Activated T-helper 2 cell treated with anti-CD3 and anti-CD28 coated beads, Interferon-gamma antibody, Interleukin-2, Interleukin-4, amounts not matched to agents 10 μg/mL and 5 μg/mL and 100 μg/mL, durations not matched to agents 14 hours and 24 hours and 36 hours (primary cell): ENCODE results near the gene KRTAP9-4. TPM values are rescaled to one million over a fixed set of nuclear protein-coding genes. Genes with fewer than 3 reads are reported as not detected.
"Not testable (repeated sequence)": the region's sequence is repeated elsewhere in the genome, so short reads cannot be mapped to it uniquely, and the experiment has no call there.

Experiments
- DNase-seq: peaks from one replicate; pipeline ENCODE4 v3.0.0; 2021; ENCODE audit warnings: low spot score
- H3K27ac Mint-ChIP-seq: one replicate; pipeline ENCODE4 v1.8.0; 2021; ENCODE audit warnings: mixed read lengths
- H3K27me3 Mint-ChIP-seq: one replicate; pipeline ENCODE4 v1.8.0; 2021; ENCODE audit warnings: low read depth, mixed read lengths
- H3K36me3 Mint-ChIP-seq: one replicate; pipeline ENCODE4 v1.8.0; 2021; ENCODE audit warnings: low read depth, mixed read lengths
- H3K4me1 Mint-ChIP-seq: one replicate; pipeline ENCODE4 v1.8.0; 2021; ENCODE audit warnings: low read depth, mixed read lengths
- H3K4me3 Mint-ChIP-seq: one replicate; pipeline ENCODE4 v1.8.0; 2021; ENCODE audit warnings: low read depth, mild to moderate bottlenecking, moderate library complexity, mixed read lengths
- H3K9me3 Mint-ChIP-seq: one replicate; pipeline ENCODE4 v1.8.0; 2021; ENCODE audit warnings: mixed read lengths
- intact Hi-C: fragments of 100-400 bp; cut with micrococcal nuclease; formaldehyde crosslinking; loops from one replicate; pipeline ENCODE4 v1.15.1; 2023
- total RNA-seq: library from RNA; stranded (reverse); gene quantifications from 2 replicates; pipeline ENCODE4 v1.2.3, GENCODE V29; 2022

Gene KRTAP9-4
- total RNA-seq, 1 donor from 2014 or later, result not detected

DNA sequence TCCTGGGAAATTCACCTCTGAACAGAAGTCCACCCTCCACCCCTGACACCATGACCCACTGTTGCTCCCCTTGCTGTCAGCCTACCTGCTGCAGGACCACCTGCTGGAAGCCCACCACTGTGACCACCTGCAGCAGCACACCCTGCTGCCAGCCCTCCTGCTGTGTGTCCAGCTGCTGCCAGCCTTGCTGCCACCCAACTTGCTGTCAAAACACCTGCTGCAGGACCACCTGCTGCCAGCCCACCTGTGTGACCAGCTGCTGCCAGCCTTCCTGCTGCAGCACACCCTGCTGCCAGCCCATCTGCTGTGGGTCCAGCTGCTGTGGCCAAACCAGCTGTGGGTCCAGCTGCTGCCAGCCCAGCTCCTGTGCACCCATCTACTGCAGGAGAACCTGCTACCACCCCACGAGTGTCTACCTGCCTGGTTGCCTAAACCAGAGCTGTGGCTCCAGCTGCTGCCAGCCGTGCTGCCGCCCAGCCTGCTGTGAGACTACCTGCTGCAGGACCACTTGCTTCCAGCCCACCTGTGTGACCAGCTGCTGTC, 26.2 kb downstream of the KRTAP9-4 start, which contains the start of gene KRTAP9-7:
KRTAP9-7 (plus strand) TSS at position 51 of the 543 bp plus-strand sequence; CDS start at position 51, 0 bp downstream.
- H3K27ac Mint-ChIP-seq, H3K9me3 Mint-ChIP-seq, DNase-seq, intact Hi-C loops, H3K36me3 Mint-ChIP-seq, H3K4me3 Mint-ChIP-seq, H3K4me1 Mint-ChIP-seq, H3K27me3 Mint-ChIP-seq: not testable (repeated sequence)

DNA sequence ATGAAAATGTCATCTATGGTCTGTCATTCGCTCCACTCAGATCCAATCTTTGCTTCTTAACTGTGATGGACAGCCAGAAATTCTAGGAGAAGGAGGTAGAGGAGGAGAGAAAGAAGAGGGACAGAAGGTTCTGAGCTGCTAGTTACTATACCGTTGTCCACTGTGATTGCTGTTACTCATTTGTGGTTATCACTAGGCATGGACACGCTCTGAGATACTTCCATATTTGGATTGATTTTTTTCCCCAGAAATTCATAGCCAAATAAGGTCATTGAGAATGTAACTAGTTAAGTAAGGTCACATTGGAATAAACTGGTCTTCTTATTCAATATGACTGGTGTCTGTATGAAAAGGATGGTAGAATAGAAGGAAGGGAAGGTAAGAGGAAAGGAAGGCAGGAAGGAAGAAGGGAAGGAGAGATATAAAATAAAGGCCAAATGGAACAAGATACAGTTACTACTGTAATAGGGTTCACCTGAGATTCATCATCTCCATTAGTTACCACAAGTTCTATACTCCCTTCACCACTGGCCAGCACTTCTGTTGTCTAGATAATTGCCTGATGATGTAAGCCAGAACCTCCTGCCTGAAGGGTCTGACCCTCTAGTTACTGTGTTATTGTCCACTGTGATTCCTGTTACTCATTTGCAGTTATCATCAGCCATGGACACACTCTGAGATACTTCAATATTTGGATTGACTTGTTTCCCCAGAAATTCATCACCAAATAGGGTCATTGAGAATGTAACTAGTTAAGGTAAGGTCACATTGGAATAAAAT, 28.9 kb downstream of the KRTAP9-4 start:
- H3K4me1 Mint-ChIP-seq, result no peaks in the 10 kb centered on the region
- H3K36me3 Mint-ChIP-seq, result no peaks in the 10 kb centered on the region
- no peak overlapping the region for H3K4me3 Mint-ChIP-seq
- DNase-seq, result no peak
- H3K9me3 Mint-ChIP-seq, result no peaks in the 10 kb centered on the region
- intact Hi-C loops, result no loop called here
- peaks cover 8% of the 10 kb centered on the region for H3K27me3 Mint-ChIP-seq
- no peak overlapping the region for H3K27ac Mint-ChIP-seq

DNA sequence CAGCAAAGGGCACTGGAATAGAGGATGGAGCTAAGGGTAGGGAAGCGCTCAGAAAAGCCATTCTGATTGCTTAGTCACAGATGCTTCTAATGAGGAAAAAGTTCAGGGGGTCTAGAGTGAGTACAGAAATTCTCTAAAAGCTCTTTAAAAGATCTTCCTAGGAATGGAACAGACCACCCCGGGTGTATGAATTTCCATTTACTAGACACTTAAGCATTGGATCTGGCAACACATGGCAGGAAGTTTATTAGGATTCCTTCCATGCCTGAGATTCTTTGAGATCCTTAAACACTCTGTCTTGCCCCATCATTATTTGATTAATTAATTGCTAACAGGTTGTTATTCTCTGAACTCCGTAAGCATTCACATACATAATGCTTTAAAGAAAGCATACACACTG, 34.6 kb downstream of the KRTAP9-4 start:
- Mint-ChIP-seq H3K27me3 (peaks cover 7% of the 10 kb centered on the region), H3K27ac (no peak overlapping the region), H3K4me3 (no peak overlapping the region), H3K4me1 (no peaks in the 10 kb centered on the region), H3K36me3 (no peaks in the 10 kb centered on the region), H3K9me3 (no peaks in the 10 kb centered on the region)
- intact Hi-C loops, result no loop called here
- no peak for DNase-seq

DNA sequence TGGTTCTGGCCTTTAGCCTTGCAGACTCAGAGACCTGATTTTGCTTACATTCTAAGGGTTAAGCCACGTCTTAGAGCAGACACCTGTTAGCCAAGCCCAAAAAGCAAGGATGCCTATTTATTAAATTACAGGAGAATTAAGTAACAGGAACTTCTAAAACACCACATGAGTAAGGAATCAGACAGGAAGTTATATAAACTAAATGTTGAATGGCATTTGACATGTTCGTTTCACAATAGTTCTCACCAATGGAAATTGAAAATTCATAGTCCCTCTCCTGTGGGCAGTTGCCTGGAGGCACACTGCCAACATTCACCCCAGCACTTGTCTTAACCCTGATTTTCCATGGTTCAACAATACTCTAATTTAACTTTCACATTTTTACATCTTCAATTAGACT, 35.1 kb downstream of the KRTAP9-4 start:
- no peak for DNase-seq
- Mint-ChIP-seq H3K36me3 (no peaks in the 10 kb centered on the region), H3K4me1 (no peaks in the 10 kb centered on the region), H3K9me3 (no peaks in the 10 kb centered on the region), H3K27ac (no peak overlapping the region), H3K27me3 (peaks cover 5% of the 10 kb centered on the region), H3K4me3 (no peak overlapping the region)
- intact Hi-C loops, result no loop called here

DNA sequence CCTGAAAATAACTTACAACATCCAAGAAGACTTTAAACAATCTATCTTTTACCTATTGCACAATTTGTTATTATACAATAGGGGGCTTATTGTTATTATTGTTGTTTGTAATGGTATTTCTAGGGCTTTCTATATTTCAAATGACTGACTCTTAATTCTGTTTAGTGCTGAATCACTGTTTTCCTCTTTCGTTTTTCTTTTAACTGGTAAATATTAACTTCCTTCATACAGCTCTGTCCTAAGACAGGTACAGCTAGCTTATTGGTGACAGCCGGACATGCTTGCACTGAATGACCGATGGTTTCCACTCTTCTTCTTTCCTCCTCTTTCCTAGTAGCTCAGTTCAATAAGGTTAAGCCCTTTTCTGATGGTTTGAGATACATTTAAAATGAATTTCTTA, 37.6 kb downstream of the KRTAP9-4 start:
- Mint-ChIP-seq H3K4me1 (no peaks in the 10 kb centered on the region), H3K4me3 (no peak overlapping the region), H3K27me3 (peaks cover 5% of the 10 kb centered on the region), H3K36me3 (no peaks in the 10 kb centered on the region), H3K27ac (no peak overlapping the region), H3K9me3 (no peaks in the 10 kb centered on the region)
- no peak for DNase-seq
- intact Hi-C loops, result no loop called here

DNA sequence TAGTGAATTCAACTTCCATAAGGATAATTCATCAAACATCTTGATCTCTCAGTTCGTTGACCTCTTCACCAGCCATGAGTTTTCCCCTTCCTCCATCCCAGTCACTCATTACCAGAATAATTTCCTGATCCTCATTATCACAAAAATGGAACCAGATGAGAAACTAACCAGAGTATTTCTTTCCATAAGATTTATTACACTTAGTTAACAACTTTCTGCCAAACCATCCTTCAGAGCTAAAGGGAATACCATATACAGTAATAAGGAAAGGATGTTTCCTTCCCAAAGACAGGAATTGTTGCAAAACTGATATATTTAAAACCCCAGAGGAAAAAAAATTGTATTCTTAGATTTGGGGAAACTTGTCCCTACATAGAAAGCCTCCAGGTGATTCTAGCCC, 44.5 kb downstream of the KRTAP9-4 start:
- intact Hi-C loops, result no loop called here
- Mint-ChIP-seq H3K36me3 (no peaks in the 10 kb centered on the region), H3K4me1 (no peaks in the 10 kb centered on the region), H3K4me3 (no peak overlapping the region), H3K27ac (no peak overlapping the region), H3K9me3 (no peaks in the 10 kb centered on the region), H3K27me3 (peaks cover 4% of the 10 kb centered on the region)
- DNase-seq, result no peak

DNA sequence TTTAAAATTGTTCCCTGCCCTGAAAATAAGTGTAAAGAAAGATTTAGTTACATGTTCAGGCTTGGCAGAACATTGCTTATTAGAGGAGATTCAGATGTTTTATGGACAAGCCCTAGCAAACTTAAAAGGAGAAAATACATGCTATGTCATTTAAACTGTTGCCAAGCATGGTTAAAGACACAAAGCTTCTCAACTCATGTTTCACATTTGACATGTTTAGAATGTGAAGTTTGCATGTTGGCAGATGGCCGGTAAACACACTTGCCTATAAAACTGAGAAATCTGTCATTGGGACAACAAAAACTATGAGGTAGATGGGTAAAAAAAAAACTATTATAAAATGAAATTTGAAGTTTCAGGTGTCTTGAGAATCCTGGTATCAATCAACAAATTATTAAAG, 47.4 kb downstream of the KRTAP9-4 start:
- Mint-ChIP-seq H3K9me3 (no peaks in the 10 kb centered on the region), H3K4me1 (no peaks in the 10 kb centered on the region), H3K27ac (no peak overlapping the region), H3K27me3 (peaks cover 6% of the 10 kb centered on the region), H3K4me3 (no peak overlapping the region), H3K36me3 (no peaks in the 10 kb centered on the region)
- intact Hi-C loops, result no loop called here
- DNase-seq, result no peak

DNA sequence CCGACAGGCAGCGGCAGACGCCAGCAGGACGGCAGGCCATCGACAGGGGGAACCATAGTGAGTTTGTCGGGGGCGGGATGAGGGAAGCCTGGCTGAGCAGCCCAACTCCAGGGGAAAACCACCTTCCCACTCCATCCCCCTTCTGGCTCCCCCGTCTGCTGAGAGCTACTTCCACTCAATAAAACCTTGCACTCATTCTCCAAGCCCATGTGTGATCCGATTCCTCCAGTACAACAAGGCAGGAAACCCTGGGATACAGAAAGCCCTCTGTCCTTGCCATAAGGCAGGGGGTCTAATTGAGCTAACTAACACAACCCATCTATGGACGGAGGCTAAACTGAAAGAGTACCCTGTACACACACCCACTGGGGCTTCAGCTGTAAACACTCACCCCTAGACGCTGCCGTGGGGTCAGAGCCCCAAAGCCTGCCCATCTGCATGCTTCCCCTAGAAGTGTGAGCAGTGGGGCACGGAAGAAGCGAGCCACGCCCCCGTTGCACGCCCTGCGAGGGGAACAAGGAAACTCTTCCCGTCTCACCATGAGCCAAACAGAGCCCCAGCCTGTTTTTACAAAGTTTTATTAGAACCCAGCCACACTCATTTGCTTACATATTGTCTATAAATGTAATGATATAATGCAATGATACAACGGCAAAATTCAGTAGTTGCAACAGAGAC, 49.1 kb downstream of the KRTAP9-4 start:
- Mint-ChIP-seq H3K4me1 (no peaks in the 10 kb centered on the region), H3K9me3 (no peaks in the 10 kb centered on the region), H3K36me3 (no peaks in the 10 kb centered on the region), H3K4me3 (no peak overlapping the region), H3K27ac (no peak overlapping the region), H3K27me3 (peaks cover 3% of the 10 kb centered on the region)
- intact Hi-C loops, result no loop called here
- DNase-seq, result no peak

Other genes with a start within 250 kb of the KRTAP9-4 start
- gene KRTAP3-2, start 249.8 kb upstream of the KRTAP9-4 start, total RNA-seq, result not detected in 2 replicates
- not detected in 2 replicates for gene KRTAP3-1, start 240.6 kb upstream of the KRTAP9-4 start, total RNA-seq
- gene KRTAP1-5, start 222.5 kb upstream of the KRTAP9-4 start, total RNA-seq, result not detected in 2 replicates
- not detected in 2 replicates for gene KRTAP1-4, start 219.5 kb upstream of the KRTAP9-4 start, total RNA-seq
- gene KRTAP1-3, start 214.8 kb upstream of the KRTAP9-4 start, total RNA-seq, result not detected in 2 replicates
- not detected in 2 replicates for gene KRTAP1-1, start 208.2 kb upstream of the KRTAP9-4 start, total RNA-seq
- not detected in 2 replicates for gene KRTAP2-1, start 202.4 kb upstream of the KRTAP9-4 start, total RNA-seq
- not detected in 2 replicates for gene KRTAP2-2, start 194.5 kb upstream of the KRTAP9-4 start, total RNA-seq
- not detected in 2 replicates for gene KRTAP2-3, start 189.6 kb upstream of the KRTAP9-4 start, total RNA-seq
- not detected in 2 replicates for gene KRTAP2-4, start 183.8 kb upstream of the KRTAP9-4 start, total RNA-seq
- not detected in 2 replicates for gene KRTAP4-7, start 165.5 kb upstream of the KRTAP9-4 start, total RNA-seq
- gene KRTAP4-8, start 151.5 kb upstream of the KRTAP9-4 start, total RNA-seq, result not detected in 2 replicates
- gene KRTAP4-16, start 147.5 kb upstream of the KRTAP9-4 start, total RNA-seq, result not detected in 2 replicates
- not detected in 2 replicates for gene KRTAP4-9, start 144.3 kb upstream of the KRTAP9-4 start, total RNA-seq
- gene KRTAP4-11, start 131.3 kb upstream of the KRTAP9-4 start, total RNA-seq, result not detected in 2 replicates
- gene KRTAP4-12, start 125.5 kb upstream of the KRTAP9-4 start, total RNA-seq, result not detected in 2 replicates
- not detected in 2 replicates for gene KRTAP4-6, start 109.1 kb upstream of the KRTAP9-4 start, total RNA-seq
- not detected in 2 replicates for gene KRTAP4-5, start 99.9 kb upstream of the KRTAP9-4 start, total RNA-seq
- gene KRTAP4-4, start 88.9 kb upstream of the KRTAP9-4 start, total RNA-seq, result not detected in 2 replicates
- gene KRTAP4-3, start 81.5 kb upstream of the KRTAP9-4 start, total RNA-seq, result not detected in 2 replicates
- not detected in 2 replicates for gene KRTAP4-2, start 71.5 kb upstream of the KRTAP9-4 start, total RNA-seq
- not detected in 2 replicates for gene KRTAP4-1, start 64.8 kb upstream of the KRTAP9-4 start, total RNA-seq
- gene KRTAP9-1, start 59.8 kb upstream of the KRTAP9-4 start, total RNA-seq, result not detected in 2 replicates
- gene KRTAP9-2, start 23.0 kb upstream of the KRTAP9-4 start, total RNA-seq, result not detected in 2 replicates
- gene KRTAP9-3, start 17.2 kb upstream of the KRTAP9-4 start, total RNA-seq, result not detected in 2 replicates
- not detected in 2 replicates for gene KRTAP9-8, start 11.7 kb upstream of the KRTAP9-4 start, total RNA-seq
- gene KRTAP9-9, start 5.7 kb downstream of the KRTAP9-4 start, total RNA-seq, result not detected in 2 replicates
- gene KRTAP9-6, start 15.7 kb downstream of the KRTAP9-4 start, total RNA-seq, result not detected in 2 replicates
- not detected in 2 replicates for gene KRTAP9-7, start 26.0 kb downstream of the KRTAP9-4 start, total RNA-seq
- not detected in 2 replicates for gene KRTAP29-1, start 53.2 kb downstream of the KRTAP9-4 start, total RNA-seq
- not detected in 2 replicates for gene KRTAP16-1, start 59.6 kb downstream of the KRTAP9-4 start, total RNA-seq
- gene KRTAP17-1, start 66.0 kb downstream of the KRTAP9-4 start, total RNA-seq, result not detected in 2 replicates
- gene KRT33A, start 101.1 kb downstream of the KRTAP9-4 start, total RNA-seq, result not detected in 2 replicates
- gene KRT33B, start 120.1 kb downstream of the KRTAP9-4 start, total RNA-seq, result not detected in 2 replicates
- not detected in 2 replicates for gene KRT34, start 132.6 kb downstream of the KRTAP9-4 start, total RNA-seq
- not detected in 2 replicates for gene KRT31, start 147.9 kb downstream of the KRTAP9-4 start, total RNA-seq
- not detected in 2 replicates for gene KRT37, start 174.9 kb downstream of the KRTAP9-4 start, total RNA-seq
- not detected in 2 replicates for gene KRT38, start 191.3 kb downstream of the KRTAP9-4 start, total RNA-seq
- not detected in 2 replicates for gene KRT32, start 217.7 kb downstream of the KRTAP9-4 start, total RNA-seq
- not detected in 2 replicates for gene KRT35, start 231.5 kb downstream of the KRTAP9-4 start, total RNA-seq
- not detected in 2 replicates for gene KRT36, start 240.2 kb downstream of the KRTAP9-4 start, total RNA-seq